Ammon's horn (tissue), 1 donor: ENCODE results near the gene TMEM198.

Experiments used
- DNase-seq: peaks from one replicate; pipeline ENCODE4 v3.0.0-alpha.2; 2016; ENCODE audit warnings: low spot score

Gene TMEM198

GRCh38 chr2:219526320-219527075 is 17.3 kb upstream of the TMEM198 start:
- DNase-seq: no peak

DNA sequence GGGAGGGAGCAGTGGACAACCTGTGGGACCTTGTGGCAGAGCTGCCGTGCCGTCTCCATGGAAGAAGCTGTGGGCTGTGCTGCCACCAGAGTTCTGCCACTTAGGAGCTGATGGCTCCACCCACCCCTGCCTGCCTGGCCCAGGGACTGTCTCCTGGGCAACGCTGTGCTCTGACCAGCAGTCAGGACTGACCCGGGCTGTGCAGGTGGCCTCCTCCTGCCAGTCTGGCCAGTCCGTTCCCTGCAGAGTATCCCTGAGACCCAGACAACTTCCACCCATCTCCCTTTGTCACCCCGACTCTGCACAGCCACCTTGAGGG is 16.8 kb upstream of the TMEM198 start:
- DNase-seq: peak; percentile 54

DNA sequence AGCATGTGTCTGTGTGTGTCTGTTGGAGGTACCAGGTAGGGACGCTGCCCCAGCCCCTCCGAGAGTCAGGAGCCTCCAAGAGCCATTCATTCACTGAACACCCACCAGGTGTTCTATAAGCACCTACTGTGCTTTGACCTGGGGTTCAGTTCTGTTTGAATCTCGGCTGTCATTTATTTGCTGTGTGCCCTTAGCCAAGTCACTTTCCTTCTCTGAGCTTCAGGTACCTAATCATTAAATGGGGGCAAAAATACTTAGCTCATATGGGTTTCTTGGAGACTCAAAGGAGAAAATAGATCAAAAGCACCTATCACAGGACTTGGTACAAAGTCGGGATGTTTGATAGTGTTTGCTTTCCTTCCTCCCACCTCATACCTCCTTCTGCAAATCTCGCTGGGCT is 16.4 kb upstream of the TMEM198 start:
- no peak for DNase-seq

- peak; percentile 93 for DNase-seq
These were observed 13.5 kb upstream of the TMEM198 start for GRCh38 chr2:219530048-219530963.

DNA sequence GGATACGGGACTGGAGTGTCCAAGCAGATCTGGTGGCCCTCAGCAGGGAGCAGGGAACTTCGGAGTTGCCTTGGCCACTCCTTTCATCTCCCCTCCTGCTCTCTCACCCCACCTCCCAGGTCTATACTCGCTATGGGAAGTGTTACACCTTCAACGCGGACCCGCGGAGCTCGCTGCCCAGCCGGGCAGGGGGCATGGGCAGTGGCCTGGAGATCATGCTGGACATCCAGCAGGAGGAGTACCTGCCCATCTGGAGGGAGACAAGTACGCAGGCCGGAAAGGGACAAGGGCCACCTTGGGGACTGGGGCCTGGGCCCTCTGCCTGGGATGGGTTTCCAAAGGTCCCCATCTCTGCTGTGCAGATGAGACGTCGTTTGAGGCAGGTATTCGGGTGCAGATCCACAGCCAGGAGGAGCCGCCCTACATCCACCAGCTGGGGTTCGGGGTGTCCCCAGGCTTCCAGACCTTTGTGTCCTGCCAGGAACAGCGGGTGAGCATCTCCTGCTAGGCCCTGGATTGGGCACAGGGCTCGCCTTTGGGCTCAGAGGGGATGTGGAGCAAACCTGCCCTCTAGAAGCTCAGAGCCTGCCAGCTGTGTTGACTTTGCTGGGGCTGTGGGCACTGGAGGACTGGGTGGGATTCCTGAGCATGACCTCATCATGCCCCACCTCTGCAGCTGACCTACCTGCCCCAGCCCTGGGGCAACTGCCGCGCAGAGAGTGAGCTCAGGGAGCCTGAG is 12.0 kb upstream of the TMEM198 start:
- no peak for DNase-seq

DNA sequence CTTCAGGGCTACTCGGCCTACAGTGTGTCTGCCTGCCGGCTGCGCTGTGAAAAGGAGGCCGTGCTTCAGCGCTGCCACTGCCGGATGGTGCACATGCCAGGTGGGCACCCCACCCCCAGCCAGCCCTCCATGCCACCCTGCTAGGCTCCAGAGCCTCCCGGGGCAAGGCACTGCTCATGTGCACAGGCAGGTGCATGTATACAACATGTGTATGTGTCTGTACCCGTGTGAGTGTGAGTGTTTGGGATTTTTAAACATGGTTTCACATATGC is 11.5 kb upstream of the TMEM198 start:
- DNase-seq: no peak

GRCh38 chr2:219533930-219534661 is 9.7 kb upstream of the TMEM198 start:
- no peak for DNase-seq

- no peak for DNase-seq
These were observed 7.4 kb upstream of the TMEM198 start for GRCh38 chr2:219536425-219536824.

- no peak for DNase-seq
These were observed 6.9 kb upstream of the TMEM198 start for GRCh38 chr2:219536967-219537366.

DNA sequence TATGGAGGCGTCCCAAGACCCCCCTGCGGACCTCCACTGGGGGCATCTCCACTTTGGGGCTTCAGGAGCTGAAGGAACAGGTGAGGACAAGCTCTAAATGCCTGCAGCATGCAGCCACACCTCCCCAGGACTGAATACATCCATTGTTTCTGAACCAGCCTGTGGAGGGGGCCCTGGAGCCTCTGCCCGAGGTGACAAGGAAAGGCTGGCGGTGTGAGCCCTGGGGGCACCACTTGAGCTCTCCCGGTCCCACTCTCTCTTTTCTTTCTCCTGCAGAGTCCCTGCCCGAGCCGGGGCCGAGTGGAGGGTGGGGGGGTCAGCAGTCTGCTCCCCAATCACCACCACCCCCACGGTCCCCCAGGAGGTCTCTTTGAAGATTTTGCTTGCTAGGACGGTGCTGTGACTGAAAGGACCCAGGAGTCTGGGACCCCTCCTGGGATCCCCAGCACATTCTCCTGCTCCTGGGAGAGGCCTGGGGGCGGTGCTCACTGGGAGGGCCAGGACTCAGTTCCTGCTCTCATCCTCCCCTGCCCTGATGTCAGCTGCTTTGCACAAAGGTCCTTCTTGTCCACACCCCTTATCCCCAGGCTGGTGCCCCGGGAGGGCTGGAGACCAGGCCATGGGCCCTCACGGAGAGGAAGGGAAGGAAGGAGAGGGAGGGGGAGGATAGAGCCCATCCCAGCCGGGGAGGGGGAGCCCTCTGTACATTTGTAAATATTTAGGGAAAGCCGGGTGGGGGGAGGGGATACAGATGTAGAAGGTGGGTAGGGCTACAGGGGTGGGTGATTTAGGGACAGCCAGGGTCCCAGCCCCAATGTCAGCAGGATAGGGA is 6.0 kb upstream of the TMEM198 start:
- no peak for DNase-seq

GRCh38 chr2:219538504-219538951 is 5.3 kb upstream of the TMEM198 start:
- no peak for DNase-seq

DNA sequence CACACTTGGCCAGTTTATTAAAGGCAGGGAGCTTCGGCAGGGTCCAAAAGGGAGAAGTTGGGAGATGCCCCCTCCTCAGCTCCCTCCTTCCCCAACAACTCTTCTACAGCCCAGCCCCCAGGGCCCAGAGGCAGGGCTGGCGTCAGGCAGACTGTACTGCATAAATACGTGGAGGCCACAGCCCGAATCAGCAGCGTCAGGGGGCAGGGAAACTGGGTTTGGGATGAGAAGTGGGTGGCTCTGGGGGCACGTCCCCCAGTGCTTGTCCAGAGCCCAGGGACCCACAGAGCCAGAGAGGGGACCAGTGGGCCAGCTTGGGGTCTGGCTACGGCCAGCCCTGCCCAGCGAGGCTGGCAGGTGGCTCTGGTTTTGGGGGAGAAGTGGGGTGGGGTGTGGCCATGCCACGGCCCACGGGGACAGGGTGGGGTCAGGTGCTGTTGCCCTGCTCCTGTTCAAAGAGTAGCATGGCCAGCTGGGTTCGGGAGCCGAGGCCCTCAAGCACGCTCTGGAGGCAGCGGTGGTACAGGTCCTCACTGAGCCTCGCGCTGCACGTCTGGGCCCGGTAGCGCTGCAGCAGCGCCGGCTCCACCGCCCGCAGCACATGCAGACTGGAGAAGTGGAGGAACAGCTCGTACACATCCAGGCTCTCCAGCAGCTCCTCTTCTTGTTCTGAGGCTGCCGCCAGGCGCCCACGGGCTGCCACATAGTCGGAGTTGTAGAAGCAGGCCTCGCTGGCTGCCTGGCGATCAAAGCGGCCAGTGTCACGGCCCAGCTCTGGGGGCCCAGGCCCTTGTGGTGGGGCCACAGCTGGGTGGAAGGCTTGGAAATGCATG is 4.7 kb upstream of the TMEM198 start:
- no peak for DNase-seq

DNA sequence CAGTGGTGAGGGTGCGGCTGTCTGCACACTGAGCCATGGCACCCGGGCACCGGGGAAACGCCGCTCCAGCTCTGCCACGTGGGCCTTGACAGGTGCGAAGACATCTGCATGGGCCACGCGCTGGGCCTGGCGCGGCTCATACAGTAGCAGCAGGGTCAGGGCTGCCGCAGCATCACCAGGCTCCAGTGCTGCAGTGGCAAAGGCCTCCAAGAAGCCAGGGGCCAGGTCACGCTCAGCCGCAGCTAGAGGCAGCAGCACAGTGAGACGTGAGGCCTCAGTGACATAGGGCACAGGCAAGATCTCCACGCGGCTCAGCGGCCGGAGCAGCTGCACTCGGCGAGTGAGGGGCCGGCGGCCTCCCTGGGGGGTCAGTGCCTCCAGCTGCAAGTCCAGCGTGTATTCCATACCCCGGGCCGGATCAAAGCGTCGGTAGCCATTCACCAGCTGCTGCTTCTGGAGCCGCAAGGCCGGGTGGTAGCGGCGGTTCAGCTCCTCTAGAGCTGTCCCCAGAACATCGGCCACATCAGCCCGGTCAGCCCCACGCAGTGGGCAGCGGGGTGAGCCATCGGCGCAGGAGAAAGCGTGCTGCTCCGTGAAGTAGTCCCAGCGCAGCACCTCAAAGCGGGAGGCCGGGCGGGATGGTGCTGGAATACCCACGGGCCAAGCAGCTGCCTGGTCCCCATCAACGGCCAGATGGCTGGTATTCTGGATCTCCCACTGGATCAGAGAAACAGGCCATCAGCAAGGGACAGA is 3.7 kb upstream of the TMEM198 start:
- DNase-seq: no peak

DNA sequence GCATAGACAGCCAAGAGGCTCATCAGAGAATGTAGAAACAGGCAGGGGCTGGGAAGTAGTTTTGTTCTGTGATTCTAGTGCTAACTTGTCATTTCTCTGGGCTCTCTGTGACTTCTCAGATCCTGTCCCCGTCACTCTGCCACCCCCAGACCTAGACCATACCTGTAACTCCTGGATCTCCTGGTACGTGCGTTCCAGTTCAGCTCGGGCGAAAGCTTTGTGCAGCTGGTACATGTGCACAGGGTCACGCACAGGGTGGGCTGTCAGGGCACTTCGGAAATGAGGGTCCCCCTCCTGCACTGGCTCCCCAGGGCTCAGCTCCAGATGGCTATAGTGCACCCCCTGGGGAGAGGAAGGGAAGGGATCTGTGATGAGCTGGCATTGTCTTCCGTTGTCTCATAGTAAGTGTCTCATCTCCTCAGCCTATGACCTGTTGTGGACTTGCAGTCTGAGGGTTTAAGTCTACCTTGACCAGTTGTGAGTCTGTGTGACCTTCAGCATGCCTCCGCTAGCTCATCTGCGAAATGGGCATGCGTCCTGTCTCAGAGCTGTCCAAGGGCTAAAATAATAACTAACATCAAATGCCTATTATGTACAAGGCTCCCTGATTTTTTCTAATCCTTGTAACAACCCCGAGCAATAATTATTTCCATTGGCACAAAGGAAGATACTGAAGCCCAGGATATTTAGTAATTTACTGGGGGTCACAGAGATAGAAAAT is 2.9 kb upstream of the TMEM198 start:
- no peak for DNase-seq

- DNase-seq: peak; percentile 78
These were observed 2.1 kb upstream of the TMEM198 start for GRCh38 chr2:219541611-219542180.

- DNase-seq: peak; percentile 39
These were observed 765 bp upstream of the TMEM198 start for GRCh38 chr2:219542931-219543595.

DNA sequence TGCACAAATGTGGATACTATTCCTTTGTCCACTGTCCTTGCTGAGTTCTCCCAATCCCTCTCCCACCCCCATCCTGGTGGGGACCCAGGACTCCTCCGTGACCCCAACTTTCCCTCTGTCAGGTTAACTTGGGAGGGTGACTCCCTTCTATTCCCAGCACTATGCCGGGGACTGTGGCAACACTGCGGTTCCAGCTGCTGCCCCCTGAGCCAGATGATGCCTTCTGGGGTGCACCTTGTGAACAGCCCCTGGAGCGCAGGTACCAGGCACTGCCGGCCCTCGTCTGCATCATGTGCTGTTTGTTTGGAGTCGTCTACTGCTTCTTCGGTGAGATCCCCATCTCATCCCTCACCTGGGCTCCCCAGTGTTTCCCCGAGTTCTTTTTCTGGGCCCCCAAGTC is 739 bp downstream of the TMEM198 start:
- DNase-seq: no peak
